CD14-positive monocyte (primary cell): ENCODE data around the gene PLEKHD1. TPM values are rescaled to one million over a fixed set of nuclear protein-coding genes. Genes with fewer than 3 reads are reported as not detected.

Experiments
- DNase-seq, 3 donors: peaks; one replicate each; pipeline ENCODE4 v3.0.0-alpha.2; 2011 to 2022
- H2AFZ ChIP-seq: 2 replicates; pipeline ENCODE4 v1.6.0; 2012; ENCODE audit warnings: mild to moderate bottlenecking, low read depth, low read length, inconsistent platforms; ENCODE audit not compliant: insufficient read depth, poor library complexity, severe bottlenecking
- H3K27ac ChIP-seq, 2 donors: 1 replicate in 1 of 2; 2 replicates in 1 of 2; pipeline ENCODE4 v1.5.1; 2012 to 2013; ENCODE audit warnings: low read length in 2 of 2, control low read depth in 1 of 2, inconsistent platforms in 1 of 2, low read depth in 1 of 2, mild to moderate bottlenecking in 1 of 2
- H3K27me3 ChIP-seq, 2 donors: one replicate each; pipeline versions ENCODE4 v1.6.0 to v1.6.1; 2011 to 2013; ENCODE audit warnings: low read length in 2 of 2; ENCODE audit not compliant: control insufficient read depth in 2 of 2, insufficient read depth in 2 of 2
- H3K36me3 ChIP-seq, 2 donors: replicated peaks in 1 of 2; 1 replicate in 1 of 2; 2 replicates in 1 of 2; pipeline versions ENCODE4 v1.5.1 to v1.6.1; 2012 to 2013; ENCODE audit warnings: low read length in 2 of 2, control low read depth in 1 of 2, inconsistent platforms in 1 of 2, mild to moderate bottlenecking in 1 of 2; ENCODE audit not compliant: insufficient read depth in 2 of 2, control insufficient read depth in 1 of 2
- H3K4me1 ChIP-seq, 2 donors: 1 replicate in 1 of 2; 2 replicates in 1 of 2; pipeline versions ENCODE4 v1.5.1 to v1.6.1; 2012 to 2013; ENCODE audit warnings: low read length in 2 of 2, control low read depth in 1 of 2, inconsistent platforms in 1 of 2, mild to moderate bottlenecking in 1 of 2, moderate library complexity in 1 of 2; ENCODE audit not compliant: insufficient read depth in 2 of 2, control insufficient read depth in 1 of 2
- H3K4me2 ChIP-seq: replicated peaks from 2 replicates; pipeline ENCODE3; 2012; ENCODE audit warnings: low read length, moderate library complexity, mild to moderate bottlenecking; ENCODE audit not compliant: poor library complexity, severe bottlenecking; ENCODE audit errors: extremely low read depth
- H3K4me3 ChIP-seq, 3 experiments: fragments of 200-600 bp in 1 of 3; sonication (generic) in 1 of 3; replicated peaks in 1 of 3; 1 replicate in 2 of 3; 2 replicates in 1 of 3; pipeline ENCODE4 v1.5.1; 2011 to 2013; ENCODE audit warnings: low read length in 3 of 3, mild to moderate bottlenecking in 3 of 3, control low read depth in 2 of 3, low read depth in 2 of 3, inconsistent platforms in 1 of 3, moderate library complexity in 1 of 3
- H3K79me2 ChIP-seq: 2 replicates; pipeline ENCODE4 v1.6.0; 2012; ENCODE audit warnings: mild to moderate bottlenecking, control low read depth, inconsistent platforms, low read length, moderate library complexity; ENCODE audit not compliant: insufficient read depth
- H3K9ac ChIP-seq: 2 replicates; pipeline ENCODE4 v1.6.0; 2017; ENCODE audit warnings: low read length, mild to moderate bottlenecking; ENCODE audit not compliant: insufficient read depth, poor library complexity, severe bottlenecking
- H3K9me3 ChIP-seq, 2 donors: replicated peaks in 1 of 2; 1 replicate in 1 of 2; 2 replicates in 1 of 2; pipeline versions ENCODE4 v1.5.1 to v1.6.1; 2012 to 2013; ENCODE audit warnings: low read length in 2 of 2, control low read depth in 1 of 2; ENCODE audit not compliant: control insufficient read depth in 1 of 2, insufficient read depth in 1 of 2
- H4K20me1 ChIP-seq: 2 replicates; pipeline ENCODE4 v1.6.0; 2012; ENCODE audit warnings: mild to moderate bottlenecking, low read length, control low read depth, moderate library complexity; ENCODE audit not compliant: insufficient read depth
- H3K27ac Mint-ChIP-seq, 7 donors: one replicate each; pipeline ENCODE4 v1.8.0; 2020; ENCODE audit warnings: mild to moderate bottlenecking in 7 of 7, mixed read lengths in 7 of 7, moderate library complexity in 6 of 7, inconsistent platforms in 2 of 7
- H3K27me3 Mint-ChIP-seq, 3 donors: one replicate each; pipeline ENCODE4 v1.8.0; 2021 to 2022; ENCODE audit warnings: low read depth in 3 of 3, mild to moderate bottlenecking in 3 of 3, mixed read lengths in 3 of 3, moderate library complexity in 3 of 3, inconsistent platforms in 1 of 3
- H3K36me3 Mint-ChIP-seq, 2 donors: one replicate each; pipeline ENCODE4 v1.8.0; 2020; ENCODE audit warnings: mixed read lengths in 2 of 2, inconsistent platforms in 1 of 2, mild to moderate bottlenecking in 1 of 2
- H3K4me1 Mint-ChIP-seq: one replicate; pipeline ENCODE4 v1.8.0; 2020; ENCODE audit warnings: mild to moderate bottlenecking, mixed read lengths
- H3K4me3 Mint-ChIP-seq, 2 donors: one replicate each; pipeline ENCODE4 v1.8.0; 2020; ENCODE audit warnings: mild to moderate bottlenecking in 2 of 2, mixed read lengths in 2 of 2, moderate library complexity in 1 of 2
- H3K9me3 Mint-ChIP-seq, 7 donors: one replicate each; pipeline ENCODE4 v1.8.0; 2020 to 2022; ENCODE audit warnings: mixed read lengths in 7 of 7, mild to moderate bottlenecking in 6 of 7, moderate library complexity in 6 of 7, inconsistent platforms in 2 of 7
- CTCF ChIP-seq: fragments of 200-600 bp; IDR thresholded peaks from one replicate; pipeline ENCODE4 v1.8.0; 2022; ENCODE audit warnings: antibody characterized with exemption, mild to moderate bottlenecking
- WGBS: methylation state at CpG from one replicate; pipeline ENCODE4 v1.1.5; 2013; ENCODE audit warnings: missing lambda C conversion rate; ENCODE audit not compliant: insufficient coverage; 5-methylcytosine and 5-hydroxymethylcytosine counted together
- intact Hi-C, 2 donors: fragments of 100-400 bp; cut with micrococcal nuclease; formaldehyde crosslinking; loops; one replicate each; pipeline versions ENCODE4 v1.15.0 to v1.15.1; 2023
- polyA plus RNA-seq, 3 donors: library from polyadenylated mRNA; depleted of rRNA in 1 of 3; unstranded in 2 of 3; stranded (reverse) in 1 of 3; fragments of 300-500 nt in 2 of 3; fragments of >200 nt in 1 of 3; fragmentation: Illumina TruSeq in 2 of 3; gene quantifications; 1 replicate in 2 of 3; 2 replicates in 1 of 3; pipeline ENCODE4 v1.2.3, GENCODE V29; 2012 to 2021

PLEKHD1 gene
- polyA plus RNA-seq, 3 donors, result 0.09 TPM; not detected in 2

DNA sequence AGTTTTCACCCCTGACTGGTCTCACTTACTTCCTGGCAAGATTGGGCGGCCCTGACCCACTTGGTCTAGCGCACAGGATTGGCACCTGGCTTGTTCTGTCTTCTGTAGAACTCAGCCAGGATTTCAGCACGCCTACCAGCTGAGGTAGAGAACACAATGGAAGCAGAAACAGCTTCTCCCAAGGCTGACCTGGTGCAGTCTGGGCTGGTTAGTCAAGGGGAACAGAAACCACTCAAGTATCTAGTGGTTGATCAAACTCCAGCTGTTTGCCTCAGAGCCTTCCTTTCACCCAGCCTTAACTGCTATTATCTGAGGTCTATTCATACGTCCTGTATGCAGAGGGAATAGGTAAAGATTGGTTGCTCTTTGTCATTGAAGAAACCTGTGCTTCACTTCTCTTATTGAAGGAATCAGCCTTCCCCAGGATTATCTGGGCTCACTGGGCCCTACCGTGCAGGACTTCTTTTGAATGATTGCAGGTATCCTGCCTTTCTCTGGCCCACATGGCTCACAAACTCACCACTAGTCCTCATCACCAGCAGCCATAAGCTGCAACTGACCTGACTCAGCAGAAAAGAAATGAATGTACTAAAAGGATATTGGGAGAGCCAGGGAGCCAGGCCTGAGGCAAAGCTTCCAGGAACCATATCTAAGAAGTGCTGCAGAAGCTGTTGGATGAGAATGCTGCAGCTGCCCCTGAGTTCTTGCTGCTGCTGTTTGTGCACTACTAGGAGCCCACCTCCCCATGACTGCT, 2.5 kb upstream of the PLEKHD1 start:
- H3K4me3 ChIP-seq, result no peak overlapping the region
- H3K27ac ChIP-seq, result no peak overlapping the region
- H2AFZ ChIP-seq, result no peak overlapping the region
- DNase-seq, result no peak
- peaks cover 0 to 13% of the 10 kb centered on the region in 2 donors for H3K4me1 ChIP-seq
- no peaks in the 10 kb centered on the region for H3K36me3 ChIP-seq
- Mint-ChIP-seq H3K27ac (no peak overlapping the region), H3K27me3 (peaks cover 49 to 54% (median 52%) of the 10 kb centered on the region in 3 donors), H3K4me1 (peaks cover 5% of the 10 kb centered on the region), H3K9me3 (peaks cover 0 to 10% (median 0%) of the 10 kb centered on the region in 7 donors), H3K4me3 (peak overlapping the region; percentile 16 to 54), H3K36me3 (no peaks in the 10 kb centered on the region)
- no peaks in the 10 kb centered on the region for H3K79me2 ChIP-seq
- 100% methylated on average over 2 of the region's 5 CpGs for WGBS
- intact Hi-C loops, result no loop called here
- H3K4me2 ChIP-seq, result no peak overlapping the region
- no peak overlapping the region for H3K9ac ChIP-seq
- no peaks in the 10 kb centered on the region for H4K20me1 ChIP-seq
- H3K27me3 ChIP-seq, result peaks cover 42 to 50% of the 10 kb centered on the region in 2 donors
- no peak for TF ChIP-seq CTCF
- peaks cover 0 to 11% of the 10 kb centered on the region in 2 donors for H3K9me3 ChIP-seq

GRCh38 chr14:69483765-69484443, 624 bp upstream of the PLEKHD1 start:
- H3K27me3 ChIP-seq, result peaks cover 42 to 63% of the 10 kb centered on the region in 2 donors
- H3K27ac Mint-ChIP-seq, result peak overlapping the region in 1 of 7 donors; percentile 14
- H3K27ac ChIP-seq, result no peak overlapping the region
- H3K4me3 Mint-ChIP-seq, result peak overlapping the region in 1 of 2 donors; percentile 71
- H3K36me3 Mint-ChIP-seq, result no peaks in the 10 kb centered on the region
- H3K4me1 ChIP-seq, result peaks cover 0 to 13% of the 10 kb centered on the region in 2 donors
- peaks cover 0 to 10% (median 0%) of the 10 kb centered on the region in 7 donors for H3K9me3 Mint-ChIP-seq
- peaks cover 5% of the 10 kb centered on the region for H3K4me1 Mint-ChIP-seq
- no peaks in the 10 kb centered on the region for H3K36me3 ChIP-seq
- no peaks in the 10 kb centered on the region for H4K20me1 ChIP-seq
- no peak overlapping the region for H2AFZ ChIP-seq
- intact Hi-C loops, result no loop called here
- no peaks in the 10 kb centered on the region for H3K79me2 ChIP-seq
- no peak for DNase-seq
- no peak overlapping the region for H3K4me2 ChIP-seq
- no peak overlapping the region for H3K4me3 ChIP-seq
- peaks cover 54 to 71% (median 69%) of the 10 kb centered on the region in 3 donors for H3K27me3 Mint-ChIP-seq
- 8% methylated on average over 54 of the region's 54 CpGs for WGBS
- peaks cover 0 to 11% of the 10 kb centered on the region in 2 donors for H3K9me3 ChIP-seq
- H3K9ac ChIP-seq, result no peak overlapping the region
- no peak for TF ChIP-seq CTCF
